D721Med (cell line): Measurements from ENCODE around the gene SLC6A20.

Experiments used
- DNase-seq: peaks from one replicate; pipeline ENCODE4 v3.0.0; 2011; ENCODE audit warnings: low spot score; ENCODE audit not compliant: insufficient read length
- FAIRE-seq: peaks from 2 replicates; lab custom pipeline; 2011; peaks lifted over from hg19 to GRCh38; lab: Jason Lieb, UNC
- CTCF ChIP-seq: IDR thresholded peaks from 2 replicates; pipeline ENCODE4 v1.5.1; 2012; ENCODE audit warnings: mild to moderate bottlenecking, control low read depth; ENCODE audit not compliant: insufficient read depth; ENCODE audit errors: missing control alignments

Gene SLC6A20

GRCh38 chr3:45779746-45780735 lies 16.3 kb downstream of the SLC6A20 start:
- DNase-seq: no peak
- no peak for TF ChIP-seq CTCF
- no peak for FAIRE-seq

- TF ChIP-seq CTCF: no peak
- DNase-seq (no peak), FAIRE-seq (no peak)
Observed at GRCh38 chr3:45778761-45779201, 17.6 kb downstream of the SLC6A20 start.

GRCh38 chr3:45777746-45778386 lies 18.5 kb downstream of the SLC6A20 start:
- FAIRE-seq (no peak), DNase-seq (no peak)
- no peak for TF ChIP-seq CTCF

GRCh38 chr3:45777111-45777745 lies 19.1 kb downstream of the SLC6A20 start:
- FAIRE-seq (no peak), DNase-seq (no peak)
- TF ChIP-seq CTCF: no peak

- FAIRE-seq: no peak
- no peak for TF ChIP-seq CTCF
- no peak for DNase-seq
Observed at GRCh38 chr3:45776611-45777010, 19.7 kb downstream of the SLC6A20 start.

GRCh38 chr3:45776301-45776595 lies 20.1 kb downstream of the SLC6A20 start:
- FAIRE-seq (no peak), DNase-seq (no peak)
- no peak for TF ChIP-seq CTCF
